Keratinocyte (primary cell): ENCODE data around the gene LDHAL6A. TPM values are rescaled to one million over a fixed set of nuclear protein-coding genes. Genes with fewer than 3 reads are reported as not detected.

ENCODE experiments used
- DNase-seq: peaks from one replicate; pipeline ENCODE4 v3.0.0-alpha.2; 2011; ENCODE audit warnings: low read depth, missing footprints, low spot score
- FAIRE-seq: peaks from 2 replicates; lab custom pipeline; 2011; peaks lifted over from hg19 to GRCh38; lab: Jason Lieb, UNC
- H2AFZ ChIP-seq: 2 replicates; pipeline ENCODE4 v1.6.0; 2012; ENCODE audit warnings: low read length, control low read depth, inconsistent platforms; ENCODE audit not compliant: control insufficient read depth
- H3K27ac ChIP-seq: 2 replicates; pipeline ENCODE4 v1.5.1; 2011; ENCODE audit warnings: low read length; ENCODE audit not compliant: control insufficient read depth, insufficient read depth
- H3K27me3 ChIP-seq: 3 replicates; pipeline ENCODE4 v1.6.0; 2011; ENCODE audit warnings: low read length; ENCODE audit not compliant: control insufficient read depth, insufficient read depth; ENCODE audit errors: extremely low read depth
- H3K36me3 ChIP-seq, 2 experiments: 2 replicates in 1 of 2; 3 replicates in 1 of 2; pipeline ENCODE4 v1.5.1; 2011; ENCODE audit warnings: low read length in 2 of 2, mild to moderate bottlenecking in 1 of 2; ENCODE audit not compliant: control insufficient read depth in 2 of 2, insufficient read depth in 2 of 2; ENCODE audit errors: extremely low read depth in 1 of 2
- H3K4me1 ChIP-seq: 3 replicates; pipeline ENCODE4 v1.5.1; 2011; ENCODE audit warnings: low read length; ENCODE audit not compliant: control insufficient read depth, insufficient read depth; ENCODE audit errors: extremely low read depth
- H3K4me2 ChIP-seq: 3 replicates; pipeline ENCODE4 v1.6.0; 2011; ENCODE audit warnings: low read depth, low read length; ENCODE audit not compliant: control insufficient read depth, insufficient read depth; ENCODE audit errors: extremely low read depth
- H3K4me3 ChIP-seq, 3 experiments: fragments of 200-600 bp in 1 of 3; sonication (generic) in 1 of 3; 2 replicates in 2 of 3; 3 replicates in 1 of 3; pipeline ENCODE4 v1.5.1; 2011 to 2016; ENCODE audit warnings: low read length in 3 of 3, mild to moderate bottlenecking in 3 of 3, control low read depth in 2 of 3, inconsistent platforms in 1 of 3, low read depth in 1 of 3, mixed read lengths in 1 of 3, mixed run types in 1 of 3, moderate library complexity in 1 of 3; ENCODE audit not compliant: control insufficient read depth in 2 of 3, insufficient read depth in 2 of 3; ENCODE audit errors: extremely low read depth in 1 of 3
- H3K79me2 ChIP-seq: 2 replicates; pipeline ENCODE4 v1.6.0; 2012; ENCODE audit warnings: low read length; ENCODE audit not compliant: control insufficient read depth, insufficient read depth
- H3K9ac ChIP-seq: 3 replicates; pipeline ENCODE4 v1.6.0; 2011; ENCODE audit warnings: low read length; ENCODE audit not compliant: control insufficient read depth, insufficient read depth; ENCODE audit errors: extremely low read depth
- H3K9me1 ChIP-seq: 3 replicates; pipeline ENCODE4 v1.6.0; 2011; ENCODE audit warnings: low read length; ENCODE audit not compliant: control insufficient read depth, insufficient read depth; ENCODE audit errors: extremely low read depth
- H3K9me3 ChIP-seq: 2 replicates; pipeline ENCODE4 v1.5.1; 2012; ENCODE audit warnings: low read depth, low read length; ENCODE audit not compliant: control insufficient read depth
- H4K20me1 ChIP-seq: 3 replicates; pipeline ENCODE4 v1.6.0; 2011; ENCODE audit warnings: low read length; ENCODE audit not compliant: control insufficient read depth, insufficient read depth; ENCODE audit errors: extremely low read depth
- CTCF ChIP-seq, 3 experiments: IDR thresholded peaks in 1 of 3; conservative IDR thresholded peaks in 1 of 3; optimal IDR thresholded peaks in 1 of 3; 2 replicates in 2 of 3; 3 replicates in 1 of 3; pipeline versions ENCODE3 to v1.5.1; 2011; ENCODE audit warnings: low read length in 3 of 3, mild to moderate bottlenecking in 3 of 3, moderate library complexity in 2 of 3, control low read depth in 1 of 3, inconsistent platforms in 1 of 3; ENCODE audit not compliant: insufficient read depth in 2 of 3; ENCODE audit errors: extremely low read depth in 1 of 3
- EZH2 ChIP-seq: IDR thresholded peaks from one replicate; pipeline ENCODE4 v1.6.1; 2012; ENCODE audit warnings: inconsistent platforms, mild to moderate bottlenecking, low read length, moderate library complexity
- dilution Hi-C: fragments of 300-500 bp; cut with MboI; formaldehyde crosslinking; loops from one replicate; pipeline ENCODE4 v1.7.0; 2020; ENCODE audit warnings: low sequenced_read_pairs; ENCODE audit not compliant: extremely low pct_ligation_motif_present
- polyA plus RNA-seq, 5 experiments: library from polyadenylated mRNA; depleted of rRNA in 3 of 5; stranded (reverse) in 3 of 5; stranded (forward) in 1 of 5; unstranded in 1 of 5; fragments of >200 nt; gene quantifications; 1 replicate in 1 of 5; 2 replicates in 3 of 5; 3 replicates in 1 of 5; pipeline versions ENCODE4 v1.2.1 to v1.2.3, GENCODE V29; 2011 to 2012; ENCODE audit warnings: missing spikeins in 2 of 5, low read depth in 1 of 5, low replicate concordance in 1 of 5

The LDHAL6A gene
- polyA plus RNA-seq, 1 donor (not counting 4 experiments of a cell fraction or from before 2014, with no cell fraction given), result not detected

GRCh38 chr11:18438691-18439090, 17.0 kb upstream of the LDHAL6A start:
- dilution Hi-C loops, result no loop called here
- no peak for FAIRE-seq
- H3K9me3 ChIP-seq, result no peaks in the 10 kb centered on the region
- H4K20me1 ChIP-seq, result no peaks in the 10 kb centered on the region
- no peaks in the 10 kb centered on the region for H3K9me1 ChIP-seq
- no peak overlapping the region for H3K4me3 ChIP-seq
- no peaks in the 10 kb centered on the region for H3K36me3 ChIP-seq
- no peak overlapping the region for H2AFZ ChIP-seq
- no peaks in the 10 kb centered on the region for H3K79me2 ChIP-seq
- TF ChIP-seq CTCF (optimal IDR thresholded peaks at IDR 0.05 in 1 of 3, IDR thresholded peaks at IDR 0.05 in 1 of 3, conservative IDR thresholded peaks at IDR 0.05 in 1 of 3; ENCODE audit: extremely low read depth in 1 of 3, insufficient read depth in 2 of 3, low read length in 3 of 3), result no peak
- no peak for TF ChIP-seq EZH2
- no peak overlapping the region for H3K4me2 ChIP-seq
- H3K9ac ChIP-seq, result no peak overlapping the region
- no peaks in the 10 kb centered on the region for H3K27me3 ChIP-seq
- H3K27ac ChIP-seq, result no peak overlapping the region
- DNase-seq, result no peak
- no peaks in the 10 kb centered on the region for H3K4me1 ChIP-seq

GRCh38 chr11:18449251-18449650, 6.4 kb upstream of the LDHAL6A start:
- Histone ChIP-seq H3K79me2 (no peaks in the 10 kb centered on the region), H4K20me1 (no peaks in the 10 kb centered on the region), H3K4me1 (no peaks in the 10 kb centered on the region), H3K9me1 (no peaks in the 10 kb centered on the region), H3K4me2 (no peak overlapping the region), H3K9ac (no peak overlapping the region), H2AFZ (no peak overlapping the region), H3K27me3 (no peaks in the 10 kb centered on the region), H3K4me3 (no peak overlapping the region), H3K9me3 (no peaks in the 10 kb centered on the region), H3K27ac (no peak overlapping the region), H3K36me3 (no peaks in the 10 kb centered on the region)
- TF ChIP-seq EZH2 (no peak), CTCF (optimal IDR thresholded peaks at IDR 0.05 in 1 of 3, IDR thresholded peaks at IDR 0.05 in 1 of 3, conservative IDR thresholded peaks at IDR 0.05 in 1 of 3; ENCODE audit: extremely low read depth in 1 of 3, insufficient read depth in 2 of 3, low read length in 3 of 3) (no peak)
- DNase-seq, result no peak
- dilution Hi-C loops, result no loop called here
- FAIRE-seq, result no peak
